AG10803 (cell line): Measurements from ENCODE around the gene RNU1-4.
"Not testable (repeated sequence)": the region's sequence is repeated elsewhere in the genome, so short reads cannot be mapped to it uniquely, and the experiment has no call there.

Source experiments
- DNase-seq: peaks from one replicate; pipeline ENCODE4 v3.0.0; 2010; ENCODE audit warnings: low read depth
- H3K4me3 ChIP-seq: 2 replicates; pipeline ENCODE4 v1.5.1; 2011; ENCODE audit warnings: mild to moderate bottlenecking, low read length, control low read depth

Gene RNU1-4

GRCh38 chr1:16786362-16786761, 46.0 kb downstream of the RNU1-4 start:
- not testable (repeated sequence) for DNase-seq, H3K4me3 ChIP-seq

DNA sequence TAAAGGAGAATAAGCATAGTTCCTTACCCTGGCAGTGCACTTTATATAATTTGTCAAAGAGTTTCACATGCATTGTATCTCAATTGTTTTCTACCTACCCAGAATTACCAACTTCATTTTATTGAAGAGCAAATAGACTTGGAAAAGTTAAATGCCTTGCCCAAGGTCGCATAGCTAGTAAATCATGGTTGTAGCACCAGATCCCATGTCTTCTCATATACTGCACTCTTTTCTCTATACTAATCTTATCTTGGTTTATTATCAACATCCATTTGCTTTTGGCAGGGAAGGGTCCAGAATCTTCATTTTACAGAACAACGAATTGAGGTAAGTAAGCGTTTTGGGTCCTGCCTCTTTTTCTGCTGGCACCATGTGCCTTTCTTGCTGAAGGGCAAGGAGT, 46.9 kb downstream of the RNU1-4 start:
- not testable (repeated sequence) for DNase-seq, H3K4me3 ChIP-seq

DNA sequence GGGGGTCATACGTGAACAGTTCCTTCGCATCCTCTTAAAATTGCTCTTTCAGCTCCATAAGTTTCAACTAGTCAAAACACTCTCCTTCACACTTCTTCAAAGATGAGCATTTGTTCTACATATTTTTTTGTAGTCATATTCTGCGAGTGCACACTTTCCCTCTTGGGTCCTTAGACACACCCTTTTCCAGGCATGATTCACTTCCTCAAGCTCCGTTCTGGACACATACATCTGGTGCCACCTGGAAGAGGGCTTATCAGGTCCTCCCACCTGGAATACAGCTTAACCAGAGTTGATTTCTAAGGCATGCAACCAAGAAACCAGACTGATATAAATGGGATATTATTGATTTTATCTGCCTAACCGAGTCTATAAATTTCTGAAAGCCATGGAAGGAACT, 47.4 kb downstream of the RNU1-4 start:
- H3K4me3 ChIP-seq, DNase-seq: not testable (repeated sequence)
